CD4-positive, alpha-beta T cell (primary cell): ENCODE results near the gene ERG28. TPM values are rescaled to one million over a fixed set of nuclear protein-coding genes. Genes with fewer than 3 reads are reported as not detected.

ENCODE experiments used
- ATAC-seq: fragments of 200-7000 bp; cut with Tn5 transposase; one replicate; pipeline ENCODE4 v1.10.0; 2022; ENCODE audit warnings: mild to moderate bottlenecking; ENCODE audit not compliant: poor library complexity
- CTCF ChIA-PET: fragments of 350-600 bp; sonication (Branson Sonifier 250); formaldehyde crosslinking; loops from one replicate; lab custom pipeline; 2021; ENCODE audit warnings: antibody characterized with exemption, inconsistent platforms; lab: Charles Lee
- POLR2A ChIA-PET: fragments of 350-600 bp; sonication (Branson Sonifier 250); formaldehyde crosslinking; loops from one replicate; lab custom pipeline; 2021; ENCODE audit warnings: antibody characterized with exemption, inconsistent platforms; lab: Charles Lee
- DNase-seq, 14 experiments: peaks; one replicate each; pipeline ENCODE4 v3.0.0-alpha.2; 2013 to 2020; ENCODE audit warnings: mixed read lengths in 2 of 14
- H3K27ac ChIP-seq, 2 donors: one replicate each; pipeline versions ENCODE4 v1.5.1 to v1.7.0; 2013; ENCODE audit warnings: low read length in 2 of 2, low read depth in 1 of 2, mild to moderate bottlenecking in 1 of 2
- H3K27me3 ChIP-seq, 2 experiments: 1 replicate in 1 of 2; 2 replicates in 1 of 2; pipeline versions ENCODE4 v1.6.1 to v1.7.0; 2013; ENCODE audit warnings: low read length in 2 of 2, control low read depth in 1 of 2, mild to moderate bottlenecking in 1 of 2, moderate library complexity in 1 of 2; ENCODE audit not compliant: insufficient read depth in 2 of 2, control insufficient read depth in 1 of 2
- H3K36me3 ChIP-seq: one replicate; pipeline ENCODE4 v1.6.1; 2013; ENCODE audit warnings: low read length, control low read depth; ENCODE audit not compliant: insufficient read depth
- H3K4me1 ChIP-seq: one replicate; pipeline ENCODE4 v1.6.1; 2013; ENCODE audit warnings: low read length, control low read depth; ENCODE audit not compliant: insufficient read depth
- H3K4me3 ChIP-seq: one replicate; pipeline ENCODE4 v1.5.1; 2013; ENCODE audit warnings: mild to moderate bottlenecking, low read length, moderate library complexity
- H3K9me3 ChIP-seq, 2 experiments: 1 replicate in 1 of 2; 2 replicates in 1 of 2; pipeline versions ENCODE4 v1.6.1 to v1.7.0; 2013; ENCODE audit warnings: low read length in 2 of 2, mild to moderate bottlenecking in 2 of 2, control low read depth in 1 of 2, moderate library complexity in 1 of 2; ENCODE audit not compliant: control insufficient read depth in 1 of 2, insufficient read depth in 1 of 2
- H3K27ac Mint-ChIP-seq: one replicate; pipeline ENCODE4 v1.8.0; 2020; ENCODE audit warnings: mixed read lengths
- H3K27me3 Mint-ChIP-seq: one replicate; pipeline ENCODE4 v1.8.0; 2021; ENCODE audit warnings: mixed read lengths
- H3K36me3 Mint-ChIP-seq: one replicate; pipeline ENCODE4 v1.8.0; 2021; ENCODE audit warnings: low read depth, mixed read lengths
- H3K4me1 Mint-ChIP-seq: one replicate; pipeline ENCODE4 v1.8.0; 2021; ENCODE audit warnings: low read depth, mixed read lengths
- H3K4me3 Mint-ChIP-seq: one replicate; pipeline ENCODE4 v1.8.0; 2020; ENCODE audit warnings: mild to moderate bottlenecking, mixed read lengths
- H3K9me3 Mint-ChIP-seq: one replicate; pipeline ENCODE4 v1.8.0; 2020; ENCODE audit warnings: mixed read lengths
- CTCF ChIP-seq: fragments of 200-600 bp; IDR thresholded peaks from one replicate; pipeline ENCODE4 v1.8.0; 2022; ENCODE audit warnings: antibody characterized with exemption, mild to moderate bottlenecking
- intact Hi-C, 2 experiments: fragments of 100-400 bp; cut with DNase I in 1 of 2; cut with micrococcal nuclease in 1 of 2; formaldehyde crosslinking; loops; one replicate each; pipeline versions ENCODE4 v1.15.1 to v1.9.0; 2023 to 2025; cut with DNase I, micrococcal nuclease
- total RNA-seq, 174 experiments: library from RNA in 2 of 174; stranded (reverse) in 2 of 174; gene quantifications; one replicate each; pipeline ENCODE4 v1.2.3 and lab custom pipeline; 2021 to 2026

The ERG28 gene
- total RNA-seq, 2 experiments from 2014 or later: 5.7 to 5.8 TPM

- Mint-ChIP-seq H3K36me3 (no peaks in the 10 kb centered on the region), H3K27ac (no peak overlapping the region), H3K4me1 (no peaks in the 10 kb centered on the region), H3K9me3 (no peaks in the 10 kb centered on the region), H3K27me3 (no peaks in the 10 kb centered on the region), H3K4me3 (no peak overlapping the region)
- no peak for ATAC-seq
- ChIA-PET POLR2A (no interaction called here), CTCF (no interaction called here)
- no peak overlapping the region for H3K4me3 ChIP-seq
- H3K9me3 ChIP-seq: no peaks in the 10 kb centered on the region
- no peak for TF ChIP-seq CTCF
- H3K27ac ChIP-seq: no peak overlapping the region
- intact Hi-C loops: no loop called here
- DNase-seq: no peak
- H3K27me3 ChIP-seq: no peaks in the 10 kb centered on the region
- no peaks in the 10 kb centered on the region for H3K4me1 ChIP-seq
- H3K36me3 ChIP-seq: no peaks in the 10 kb centered on the region
These were observed 34.3 kb downstream of the ERG28 start for GRCh38 chr14:75626396-75626795.

GRCh38 chr14:75625034-75625433 lies 35.6 kb downstream of the ERG28 start:
- ATAC-seq: no peak
- TF ChIP-seq CTCF: no peak
- H3K27ac ChIP-seq: no peak overlapping the region
- Mint-ChIP-seq H3K36me3 (no peaks in the 10 kb centered on the region), H3K27me3 (no peaks in the 10 kb centered on the region), H3K4me1 (no peaks in the 10 kb centered on the region), H3K4me3 (no peak overlapping the region), H3K9me3 (no peaks in the 10 kb centered on the region), H3K27ac (no peak overlapping the region)
- ChIA-PET CTCF (no interaction called here), POLR2A (no interaction called here)
- no peaks in the 10 kb centered on the region for H3K36me3 ChIP-seq
- intact Hi-C loops: no loop called here
- DNase-seq: no peak
- no peaks in the 10 kb centered on the region for H3K4me1 ChIP-seq
- H3K4me3 ChIP-seq: no peak overlapping the region
- no peaks in the 10 kb centered on the region for H3K9me3 ChIP-seq
- H3K27me3 ChIP-seq: no peaks in the 10 kb centered on the region

GRCh38 chr14:75619548-75619947 lies 41.1 kb downstream of the ERG28 start:
- CTCF ChIA-PET: interaction anchor here (1.2 kb wide), 1 partner anchor 9 kb away, joined by 3 read pairs; no protein-coding TSS in a partner anchor
- ATAC-seq (no peak), DNase-seq (no peak)
- no peaks in the 10 kb centered on the region for H3K4me1 Mint-ChIP-seq
- Histone ChIP-seq H3K9me3 (no peaks in the 10 kb centered on the region), H3K4me1 (no peaks in the 10 kb centered on the region), H3K36me3 (no peaks in the 10 kb centered on the region), H3K4me3 (no peak overlapping the region), H3K27ac (no peak overlapping the region), H3K27me3 (no peaks in the 10 kb centered on the region)
- no peaks in the 10 kb centered on the region for H3K36me3 Mint-ChIP-seq
- TF ChIP-seq CTCF: no peak
- H3K27ac Mint-ChIP-seq: no peak overlapping the region
- H3K4me3 Mint-ChIP-seq: no peak overlapping the region
- intact Hi-C loops: no loop called here
- POLR2A ChIA-PET: no interaction called here
- no peaks in the 10 kb centered on the region for H3K9me3 Mint-ChIP-seq
- no peaks in the 10 kb centered on the region for H3K27me3 Mint-ChIP-seq
